Mucosa of gallbladder (tissue), 1 donor: ENCODE measurements around the gene TTC24. TPM values are rescaled to one million over a fixed set of nuclear protein-coding genes. Genes with fewer than 3 reads are reported as not detected.
A peak's percentile ranks its signal among the peaks of the same experiment; 100 is the strongest.

Experiments
- DNase-seq: peaks from one replicate; pipeline ENCODE4 v3.0.0-alpha.2; 2020; ENCODE audit warnings: low spot score
- total RNA-seq: library from RNA; stranded (reverse); gene quantifications from one replicate; pipeline ENCODE4 v1.2.1, GENCODE V29; 2021
- donor health status: DM: no; HTN: no; CAD: no.

The TTC24 gene
- total RNA-seq, 1 donor from 2014 or later, result 0.60 TPM

- DNase-seq, result no peak
Observed at GRCh38 chr1:156554971-156555370, 24.6 kb upstream of the TTC24 start.

GRCh38 chr1:156555715-156556114 is 23.8 kb upstream of the TTC24 start:
- no peak for DNase-seq

- no peak for DNase-seq
Observed at GRCh38 chr1:156556354-156556753, 23.2 kb upstream of the TTC24 start.

- DNase-seq, result no peak
Observed at GRCh38 chr1:156559086-156559796, 20.3 kb upstream of the TTC24 start.

GRCh38 chr1:156559797-156560385 is 19.6 kb upstream of the TTC24 start:
- DNase-seq, result no peak

- DNase-seq, result no peak
Observed at GRCh38 chr1:156560585-156561163, 18.8 kb upstream of the TTC24 start.

- DNase-seq, result no peak
Observed at GRCh38 chr1:156565519-156565918, 14.0 kb upstream of the TTC24 start.

- DNase-seq, result no peak
Observed at GRCh38 chr1:156566436-156566835, 13.1 kb upstream of the TTC24 start.

GRCh38 chr1:156571261-156571852 is 8.2 kb upstream of the TTC24 start:
- no peak for DNase-seq

- DNase-seq, result peak; percentile 89
Observed at GRCh38 chr1:156571919-156572662, 7.4 kb upstream of the TTC24 start, which contains the start of gene IQGAP3. Gene IQGAP3 (minus strand): TSS chr1:156572565. CDS start chr1:156572529, 36 bp downstream.

GRCh38 chr1:156572663-156573018 is 6.9 kb upstream of the TTC24 start:
- no peak for DNase-seq

GRCh38 chr1:156574039-156574633 is 5.4 kb upstream of the TTC24 start:
- no peak for DNase-seq

GRCh38 chr1:156577550-156577949 is 2.0 kb upstream of the TTC24 start:
- no peak for DNase-seq

- DNase-seq, result no peak
Observed at GRCh38 chr1:156578055-156578454, 1.5 kb upstream of the TTC24 start.

GRCh38 chr1:156581661-156582387 is 2.3 kb downstream of the TTC24 start:
- no peak for DNase-seq

GRCh38 chr1:156582388-156583017 is 3.0 kb downstream of the TTC24 start:
- no peak for DNase-seq

GRCh38 chr1:156583821-156584622 is 4.5 kb downstream of the TTC24 start:
- peak; percentile 79 for DNase-seq

- no peak for DNase-seq
Observed at GRCh38 chr1:156584813-156585212, 5.3 kb downstream of the TTC24 start.

- DNase-seq, result no peak
Observed at GRCh38 chr1:156586323-156586722, 6.8 kb downstream of the TTC24 start.
